NT2/D1 (cell line): ENCODE data around the gene HJV.

Source experiments
- YY1 ChIP-seq: IDR thresholded peaks from 2 replicates; pipeline ENCODE4 v1.6.1; 2011; ENCODE audit not compliant: insufficient read length, insufficient read depth
- ZNF274 ChIP-seq: IDR thresholded peaks from 2 replicates; pipeline ENCODE4 v1.6.1; 2011; ENCODE audit warnings: mild to moderate bottlenecking, low read depth, low read length

GRCh38 chr1:145978854-145979745, 42.4 kb downstream of the HJV start:
- no peak for TF ChIP-seq YY1
- no peak for TF ChIP-seq ZNF274
